IPS-20b (cell line): ENCODE measurements around the gene LGALS1.

Source experiments
- H3K27ac ChIP-seq: one replicate; pipeline ENCODE4 v1.5.1; 2013; ENCODE audit warnings: low read length
- H3K27me3 ChIP-seq: 2 replicates; pipeline ENCODE4 v1.6.1; 2013; ENCODE audit warnings: mild to moderate bottlenecking, low read length, inconsistent platforms; ENCODE audit not compliant: insufficient read depth
- H3K36me3 ChIP-seq: 2 replicates; pipeline ENCODE4 v1.6.1; 2013; ENCODE audit warnings: low read depth, mild to moderate bottlenecking, inconsistent platforms, low read length, moderate library complexity; ENCODE audit not compliant: insufficient read depth
- H3K4me1 ChIP-seq: 2 replicates; pipeline ENCODE4 v1.6.1; 2013; ENCODE audit warnings: mild to moderate bottlenecking, control low read depth, inconsistent platforms, low read length, moderate library complexity; ENCODE audit not compliant: insufficient read depth
- H3K4me3 ChIP-seq: 2 replicates; pipeline ENCODE4 v1.5.1; 2013; ENCODE audit warnings: mild to moderate bottlenecking, low read length, inconsistent platforms
- H3K9ac ChIP-seq: 2 replicates; pipeline ENCODE4 v1.6.1; 2013; ENCODE audit warnings: low read depth, mild to moderate bottlenecking, inconsistent platforms, low read length, moderate library complexity
- H3K9me3 ChIP-seq: 2 replicates; pipeline ENCODE4 v1.6.1; 2013; ENCODE audit warnings: mild to moderate bottlenecking, low read depth, low read length, inconsistent platforms; ENCODE audit not compliant: insufficient read depth

The LGALS1 gene

GRCh38 chr22:37674951-37675929, at the start of gene LGALS1:
Gene LGALS1 (plus strand): TSS chr22:37675636. CDS start chr22:37675703, 67 bp downstream.
- Histone ChIP-seq H3K4me1 (peaks cover 4% of the 10 kb centered on the region; the same call in 1 of the 2 replicates), H3K27ac (no peak within 1 kb of the TSS), H3K27me3 (peaks cover 18% of the 10 kb centered on the region; the same call in 1 of the 2 replicates), H3K9me3 (no peaks in the 10 kb centered on the region), H3K36me3 (no peaks in the 10 kb centered on the region), H3K4me3 (peak within 1 kb of the TSS; percentile 63; the same call in 1 of the 2 replicates), H3K9ac (peak within 1 kb of the TSS; percentile 16; the same call in 1 of the 2 replicates)

- Histone ChIP-seq H3K4me3 (no peak overlapping the region), H3K4me1 (peaks cover 2% of the 10 kb centered on the region; the same call in 1 of the 2 replicates), H3K9me3 (no peaks in the 10 kb centered on the region), H3K9ac (no peak overlapping the region), H3K27me3 (no peaks in the 10 kb centered on the region), H3K27ac (no peak overlapping the region), H3K36me3 (peaks cover 24% of the 10 kb centered on the region)
Measured at GRCh38 chr22:37625737-37626136, 49.7 kb upstream of the LGALS1 start.

DNA sequence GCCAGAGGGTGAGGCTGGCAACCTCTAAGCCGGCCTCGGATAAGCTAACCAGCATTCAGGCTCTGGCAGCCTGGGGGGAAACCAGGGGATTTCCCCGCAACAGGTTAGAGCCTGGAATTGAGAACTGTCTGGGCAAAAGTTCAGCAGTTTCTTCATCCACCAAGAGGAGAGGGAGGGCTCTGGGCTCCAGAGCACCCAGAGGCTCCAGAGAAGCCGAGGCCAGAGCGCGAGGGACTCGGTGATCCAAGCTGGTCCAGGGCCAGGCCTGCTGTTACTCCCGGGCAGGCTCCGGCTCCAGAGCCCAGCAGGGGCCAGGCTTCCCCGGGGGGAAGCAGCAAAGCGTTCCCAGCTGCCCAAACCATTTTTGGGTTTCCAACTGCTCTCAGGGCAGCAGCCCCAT, 49.3 kb upstream of the LGALS1 start:
- Histone ChIP-seq H3K36me3 (peaks cover 22% of the 10 kb centered on the region), H3K4me1 (peaks cover 2% of the 10 kb centered on the region; the same call in 1 of the 2 replicates)

GRCh38 chr22:37626556-37627075, 48.8 kb upstream of the LGALS1 start:
- H3K4me1 ChIP-seq = peaks cover 2% of the 10 kb centered on the region; the same call in 1 of the 2 replicates
- peaks cover 22% of the 10 kb centered on the region for H3K36me3 ChIP-seq
- no peaks in the 10 kb centered on the region for H3K9me3 ChIP-seq
- H3K27me3 ChIP-seq = no peaks in the 10 kb centered on the region
- no peak overlapping the region for H3K9ac ChIP-seq
- H3K4me3 ChIP-seq = no peak overlapping the region
- no peak overlapping the region for H3K27ac ChIP-seq

More for the DNA sequence above, 49.3 kb upstream of the LGALS1 start:
- no peak overlapping the region for H3K4me3 ChIP-seq
- no peak overlapping the region for H3K9ac ChIP-seq
- no peak overlapping the region for H3K27ac ChIP-seq
- no peaks in the 10 kb centered on the region for H3K9me3 ChIP-seq
- no peaks in the 10 kb centered on the region for H3K27me3 ChIP-seq

DNA sequence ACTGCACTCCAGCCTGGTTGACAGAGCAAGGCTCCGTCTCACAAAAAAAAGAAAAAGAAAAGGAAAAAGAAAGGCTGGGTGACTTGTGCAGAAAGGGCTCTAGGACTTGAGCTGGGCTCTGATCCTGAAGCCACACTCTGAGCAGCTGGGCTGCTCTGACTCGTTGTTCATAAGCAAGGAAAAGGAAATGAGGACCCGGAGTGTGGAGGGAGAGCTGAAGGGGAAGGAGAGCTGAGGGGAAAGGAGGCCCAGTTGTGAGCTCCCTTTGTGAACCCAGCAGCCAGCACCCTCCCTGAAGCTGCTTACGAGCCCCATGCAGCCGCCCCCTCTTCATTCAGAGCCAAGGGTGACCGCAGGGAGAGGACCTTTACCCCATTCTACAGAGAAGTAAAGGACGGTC, 48.3 kb upstream of the LGALS1 start:
- Histone ChIP-seq H3K27ac (no peak overlapping the region), H3K4me3 (no peak overlapping the region), H3K9ac (no peak overlapping the region), H3K4me1 (peaks cover 2% of the 10 kb centered on the region; the same call in 1 of the 2 replicates), H3K36me3 (peaks cover 22% of the 10 kb centered on the region), H3K9me3 (no peaks in the 10 kb centered on the region), H3K27me3 (no peaks in the 10 kb centered on the region)

GRCh38 chr22:37627545-37627944, 47.9 kb upstream of the LGALS1 start:
- no peaks in the 10 kb centered on the region for H3K9me3 ChIP-seq
- peaks cover 2% of the 10 kb centered on the region; the same call in 1 of the 2 replicates for H3K4me1 ChIP-seq
- H3K9ac ChIP-seq = no peak overlapping the region
- H3K27ac ChIP-seq = no peak overlapping the region
- H3K4me3 ChIP-seq = no peak overlapping the region
- H3K27me3 ChIP-seq = no peaks in the 10 kb centered on the region
- H3K36me3 ChIP-seq = peaks cover 22% of the 10 kb centered on the region

- no peak overlapping the region for H3K4me3 ChIP-seq
- H3K4me1 ChIP-seq = peaks cover 6% of the 10 kb centered on the region; the same call in 1 of the 2 replicates
- no peak overlapping the region for H3K9ac ChIP-seq
- no peak overlapping the region for H3K27ac ChIP-seq
- peaks cover 22% of the 10 kb centered on the region for H3K36me3 ChIP-seq
- H3K9me3 ChIP-seq = no peaks in the 10 kb centered on the region
- no peaks in the 10 kb centered on the region for H3K27me3 ChIP-seq
Measured at GRCh38 chr22:37628830-37629229, 46.6 kb upstream of the LGALS1 start.

GRCh38 chr22:37629928-37630327, 45.5 kb upstream of the LGALS1 start:
- Histone ChIP-seq H3K27me3 (no peaks in the 10 kb centered on the region), H3K4me1 (peaks cover 16% of the 10 kb centered on the region; the same call in 1 of the 2 replicates), H3K36me3 (peaks cover 18% of the 10 kb centered on the region)

DNA sequence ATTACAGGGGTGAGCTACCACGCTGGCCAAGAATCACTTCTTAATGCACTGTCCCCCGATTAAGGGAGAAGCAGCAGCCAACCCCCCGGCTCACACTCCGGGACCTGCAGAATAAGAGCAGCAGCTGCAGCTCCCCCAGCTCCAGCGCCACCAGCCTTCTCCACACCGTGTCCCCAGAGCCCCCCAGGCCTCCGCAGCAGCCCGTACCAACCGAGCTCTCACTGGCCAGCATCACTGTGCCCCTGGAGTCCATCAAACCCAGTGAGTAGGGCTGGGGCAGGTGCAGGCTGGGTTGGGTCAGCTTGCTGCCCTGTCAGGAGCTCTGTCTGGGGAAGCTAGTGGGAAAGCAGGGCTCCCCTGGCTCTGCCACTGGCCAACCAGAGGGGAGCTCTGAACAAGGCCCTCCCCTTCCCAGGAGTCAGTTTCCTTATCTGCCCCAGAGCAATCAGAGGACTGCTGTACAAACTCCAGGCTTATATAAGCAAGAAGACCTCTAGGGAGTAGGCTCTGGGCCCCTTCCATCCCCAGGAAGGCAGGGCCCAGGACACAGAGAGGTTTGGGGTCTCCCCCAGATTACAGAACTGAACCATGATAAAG, 44.5 kb upstream of the LGALS1 start:
- peaks cover 9% of the 10 kb centered on the region for H3K36me3 ChIP-seq
- no peak overlapping the region for H3K27ac ChIP-seq
- peaks cover 16% of the 10 kb centered on the region; the same call in 1 of the 2 replicates for H3K4me1 ChIP-seq
- no peaks in the 10 kb centered on the region for H3K27me3 ChIP-seq
- H3K9me3 ChIP-seq = no peaks in the 10 kb centered on the region
- no peak overlapping the region for H3K9ac ChIP-seq
- no peak overlapping the region for H3K4me3 ChIP-seq

More at GRCh38 chr22:37629928-37630327, 45.5 kb upstream of the LGALS1 start:
- H3K4me3 ChIP-seq = no peak overlapping the region
- no peaks in the 10 kb centered on the region for H3K9me3 ChIP-seq
- no peak overlapping the region for H3K27ac ChIP-seq
- H3K9ac ChIP-seq = no peak overlapping the region

GRCh38 chr22:37631448-37632173, 43.8 kb upstream of the LGALS1 start:
- peaks cover 16% of the 10 kb centered on the region; the same call in 1 of the 2 replicates for H3K4me1 ChIP-seq
- no peaks in the 10 kb centered on the region for H3K27me3 ChIP-seq
- H3K9me3 ChIP-seq = no peaks in the 10 kb centered on the region
- H3K9ac ChIP-seq = no peak overlapping the region
- no peak overlapping the region for H3K4me3 ChIP-seq
- peaks cover 8% of the 10 kb centered on the region for H3K36me3 ChIP-seq
- no peak overlapping the region for H3K27ac ChIP-seq
